RPMI7951 (cell line): ENCODE measurements around the gene CCDC82. TPM values are rescaled to one million over a fixed set of nuclear protein-coding genes. Genes with fewer than 3 reads are reported as not detected.

Source experiments
- DNase-seq: peaks from one replicate; pipeline ENCODE4 v3.0.0-alpha.2; 2012; ENCODE audit warnings: low read depth
- total RNA-seq: library from RNA; depleted of rRNA; stranded (reverse); fragments of >200 nt; shearing (Covaris generic); gene quantifications from 2 replicates; pipeline ENCODE4 v1.2.3, GENCODE V29; 2014

Gene CCDC82
- total RNA-seq, 1 experiment from 2014 or later: 19.3 TPM

- peak; percentile 23 for DNase-seq
Observed at GRCh38 chr11:96329419-96329818, 60.3 kb downstream of the CCDC82 start.

GRCh38 chr11:96328395-96329010, 61.2 kb downstream of the CCDC82 start:
- peak; percentile 63 for DNase-seq

- DNase-seq: no peak
Observed at GRCh38 chr11:96326959-96327358, 62.8 kb downstream of the CCDC82 start.

- DNase-seq: peak; percentile 77
Observed at GRCh38 chr11:96324912-96325311, 64.8 kb downstream of the CCDC82 start.

- peak; percentile 28 for DNase-seq
Observed at GRCh38 chr11:96323642-96323985, 66.1 kb downstream of the CCDC82 start.

- no peak for DNase-seq
Observed at GRCh38 chr11:96322775-96323641, 66.7 kb downstream of the CCDC82 start.

GRCh38 chr11:96321091-96321490, 68.6 kb downstream of the CCDC82 start:
- DNase-seq: no peak

GRCh38 chr11:96319898-96320656, 69.6 kb downstream of the CCDC82 start:
- DNase-seq: no peak

GRCh38 chr11:96318850-96319249, 70.9 kb downstream of the CCDC82 start:
- no peak for DNase-seq

GRCh38 chr11:96318399-96318798, 71.3 kb downstream of the CCDC82 start:
- no peak for DNase-seq

GRCh38 chr11:96317985-96318384, 71.7 kb downstream of the CCDC82 start:
- DNase-seq: peak; percentile 39

GRCh38 chr11:96317571-96317970, 72.1 kb downstream of the CCDC82 start:
- no peak for DNase-seq

- no peak for DNase-seq
Observed at GRCh38 chr11:96316869-96317268, 72.8 kb downstream of the CCDC82 start.

- peak; percentile 57 for DNase-seq
Observed at GRCh38 chr11:96315476-96315875, 74.2 kb downstream of the CCDC82 start.

- peak; percentile 64 for DNase-seq
Observed at GRCh38 chr11:96314326-96315020, 75.2 kb downstream of the CCDC82 start.

- DNase-seq: no peak
Observed at GRCh38 chr11:96313163-96313562, 76.5 kb downstream of the CCDC82 start.

- DNase-seq: peak; percentile 48
Observed at GRCh38 chr11:96311120-96311568, 78.6 kb downstream of the CCDC82 start.

- DNase-seq: no peak
Observed at GRCh38 chr11:96310236-96310635, 79.5 kb downstream of the CCDC82 start.

GRCh38 chr11:96309643-96310017, 80.1 kb downstream of the CCDC82 start:
- DNase-seq: no peak

GRCh38 chr11:96309016-96309642, 80.6 kb downstream of the CCDC82 start:
- DNase-seq: peak; percentile 72

GRCh38 chr11:96307776-96308140, 82.0 kb downstream of the CCDC82 start:
- DNase-seq: peak; percentile 94
